Coronary artery (tissue), 2 donors: Measurements from ENCODE around the gene DHX29.

ENCODE experiments used
- DNase-seq: peaks from one replicate; pipeline ENCODE4 v3.0.0-alpha.2; 2017; ENCODE audit warnings: low spot score
- H3K27ac ChIP-seq, 2 donors: fragments of 200-600 bp; sonication (generic); one replicate each; pipeline ENCODE4 v1.5.1; 2016 to 2019
- H3K4me3 ChIP-seq: fragments of 200-600 bp; sonication (generic); 2 replicates; pipeline ENCODE4 v1.5.1; 2016; ENCODE audit warnings: mild to moderate bottlenecking, moderate library complexity
- TF ChIP-seq, protein P1 (sequence below): fragments of 200-600 bp; sonication (generic); IDR thresholded peaks from one replicate; pipeline ENCODE4 v1.5.1; 2019; ENCODE audit warnings: antibody characterized with exemption

Gene DHX29

DNA sequence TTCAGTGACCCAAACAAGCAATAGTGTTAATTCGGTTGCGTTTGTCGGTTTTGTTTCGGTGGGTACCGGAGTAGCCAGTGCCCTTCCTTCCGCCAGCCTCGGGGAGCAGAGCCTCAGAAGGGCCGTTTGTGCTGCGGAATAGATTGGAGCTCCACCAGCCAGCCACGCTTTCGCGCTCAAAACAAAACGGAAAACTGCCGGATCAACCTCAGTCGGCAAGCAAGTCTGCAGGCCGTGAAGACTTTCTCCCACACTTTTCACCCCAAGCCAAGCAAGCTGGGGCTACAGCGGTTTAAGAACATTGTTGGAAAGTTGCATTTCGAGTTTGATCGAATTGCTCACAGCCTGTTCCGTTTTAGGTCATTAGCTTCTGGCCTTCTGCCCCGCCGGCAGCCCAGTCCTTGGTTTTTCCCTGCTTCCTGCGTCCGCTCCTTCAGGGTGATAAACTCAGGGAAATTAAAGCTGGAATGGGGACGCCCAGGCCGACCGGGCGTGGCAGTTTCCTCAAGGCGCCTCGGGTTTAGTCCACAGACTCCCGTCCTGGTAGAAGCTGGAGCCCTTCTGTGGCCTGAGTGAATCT is 73.3 kb downstream of the DHX29 start:
- Histone ChIP-seq H3K27ac (no peak overlapping the region), H3K4me3 (peak overlapping the region; percentile 75)
- TF ChIP-seq, protein P1, sequence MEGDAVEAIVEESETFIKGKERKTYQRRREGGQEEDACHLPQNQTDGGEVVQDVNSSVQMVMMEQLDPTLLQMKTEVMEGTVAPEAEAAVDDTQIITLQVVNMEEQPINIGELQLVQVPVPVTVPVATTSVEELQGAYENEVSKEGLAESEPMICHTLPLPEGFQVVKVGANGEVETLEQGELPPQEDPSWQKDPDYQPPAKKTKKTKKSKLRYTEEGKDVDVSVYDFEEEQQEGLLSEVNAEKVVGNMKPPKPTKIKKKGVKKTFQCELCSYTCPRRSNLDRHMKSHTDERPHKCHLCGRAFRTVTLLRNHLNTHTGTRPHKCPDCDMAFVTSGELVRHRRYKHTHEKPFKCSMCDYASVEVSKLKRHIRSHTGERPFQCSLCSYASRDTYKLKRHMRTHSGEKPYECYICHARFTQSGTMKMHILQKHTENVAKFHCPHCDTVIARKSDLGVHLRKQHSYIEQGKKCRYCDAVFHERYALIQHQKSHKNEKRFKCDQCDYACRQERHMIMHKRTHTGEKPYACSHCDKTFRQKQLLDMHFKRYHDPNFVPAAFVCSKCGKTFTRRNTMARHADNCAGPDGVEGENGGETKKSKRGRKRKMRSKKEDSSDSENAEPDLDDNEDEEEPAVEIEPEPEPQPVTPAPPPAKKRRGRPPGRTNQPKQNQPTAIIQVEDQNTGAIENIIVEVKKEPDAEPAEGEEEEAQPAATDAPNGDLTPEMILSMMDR, result no peak
- no peak for DNase-seq

DNA sequence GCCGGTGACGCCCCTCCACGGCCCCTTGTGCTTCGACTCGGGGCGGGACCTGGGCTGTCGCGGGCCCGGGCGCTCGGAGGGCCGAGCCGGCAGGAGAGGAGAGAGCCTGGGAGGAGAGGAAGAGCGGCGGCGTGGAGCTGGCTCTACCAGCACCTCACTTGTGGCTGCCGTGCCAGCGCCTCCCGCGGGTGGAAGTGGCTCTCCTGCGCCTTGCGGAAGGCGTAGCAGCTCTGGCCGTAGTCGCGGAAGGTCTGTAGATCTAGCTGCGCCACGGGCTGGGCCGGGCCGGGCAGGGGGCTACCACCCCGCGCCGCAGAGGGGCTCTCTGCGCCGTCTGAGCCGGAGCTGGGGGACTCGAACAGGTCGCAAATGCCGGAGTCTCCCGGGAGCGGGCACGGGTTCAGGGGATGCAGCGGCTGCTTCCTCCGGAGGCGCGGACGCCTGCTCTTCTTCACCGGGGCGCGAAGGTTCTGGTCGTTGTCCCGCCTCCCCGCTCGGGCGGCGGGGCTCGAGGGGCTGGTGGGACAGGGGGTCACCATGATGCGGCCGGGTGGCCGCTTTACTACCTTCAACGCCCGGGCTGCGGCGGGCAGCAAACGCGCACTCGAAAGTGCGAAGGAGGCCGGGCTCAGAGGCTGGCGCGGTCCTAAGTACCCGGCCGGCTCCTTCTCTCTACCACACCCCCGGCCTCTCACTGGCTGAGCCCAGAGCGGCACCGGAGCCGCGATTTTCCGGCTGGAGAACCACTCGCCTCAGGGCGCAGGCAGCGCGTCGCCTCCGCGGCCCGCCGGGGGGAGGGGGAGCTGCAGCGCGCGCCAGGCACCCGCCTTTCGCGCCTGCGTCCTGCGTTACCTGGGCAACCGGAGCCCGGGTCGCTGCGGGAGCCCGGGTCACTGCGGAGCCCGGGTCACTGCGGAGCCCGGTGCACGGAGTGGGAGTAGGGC is 74.2 kb downstream of the DHX29 start, which contains the start of gene CCNO:
CCNO (minus strand) TSS at position 624 of the 944 bp plus-strand sequence; CDS start at position 539, 85 bp downstream.
- peak within 1 kb of the TSS in 1 of 2 donors; percentile 58 for H3K27ac ChIP-seq
- TF ChIP-seq, protein P1, result no peak
- DNase-seq, result peak; percentile 79
- H3K4me3 ChIP-seq, result peak within 1 kb of the TSS; percentile 75

DNA sequence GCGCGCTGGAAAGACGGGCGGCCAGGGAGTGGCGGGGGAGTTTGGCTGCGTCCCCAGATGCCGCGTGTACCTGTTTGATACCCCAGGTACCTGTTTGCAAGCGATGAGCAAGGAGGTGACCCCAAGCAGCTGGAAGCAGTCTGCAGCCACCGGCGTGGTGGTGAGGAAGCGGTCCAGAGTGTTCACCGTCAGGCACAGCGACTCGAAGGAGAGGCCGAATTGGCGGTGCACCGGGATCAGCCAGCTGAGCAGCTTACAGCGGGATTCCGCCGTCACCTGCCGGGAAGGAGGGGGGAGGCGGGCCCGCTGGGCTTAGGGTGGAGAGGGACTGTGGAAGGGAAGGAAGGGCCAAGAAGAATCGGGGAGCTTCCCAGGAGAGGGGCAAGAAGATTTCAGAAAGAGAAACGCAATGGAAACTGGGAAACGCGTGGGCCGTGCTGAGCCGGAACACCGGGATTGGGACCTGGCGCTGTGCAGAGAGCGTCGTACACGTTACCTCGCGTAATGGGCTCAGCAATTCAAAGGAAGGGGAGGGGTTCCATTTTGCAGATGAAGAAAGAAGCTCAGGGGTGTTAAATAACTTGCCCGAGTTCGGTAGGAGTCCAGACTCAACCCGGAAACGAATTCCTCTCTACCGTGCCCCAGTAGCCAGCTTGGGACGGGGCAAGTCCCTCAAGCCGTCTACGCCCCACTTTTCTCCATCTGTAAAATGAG is 75.1 kb downstream of the DHX29 start:
- TF ChIP-seq, protein P1, result no peak
- peak overlapping the region; percentile 75 for H3K4me3 ChIP-seq
- no peak for DNase-seq
- H3K27ac ChIP-seq, result peak overlapping the region in 1 of 2 donors; percentile 58

DNA sequence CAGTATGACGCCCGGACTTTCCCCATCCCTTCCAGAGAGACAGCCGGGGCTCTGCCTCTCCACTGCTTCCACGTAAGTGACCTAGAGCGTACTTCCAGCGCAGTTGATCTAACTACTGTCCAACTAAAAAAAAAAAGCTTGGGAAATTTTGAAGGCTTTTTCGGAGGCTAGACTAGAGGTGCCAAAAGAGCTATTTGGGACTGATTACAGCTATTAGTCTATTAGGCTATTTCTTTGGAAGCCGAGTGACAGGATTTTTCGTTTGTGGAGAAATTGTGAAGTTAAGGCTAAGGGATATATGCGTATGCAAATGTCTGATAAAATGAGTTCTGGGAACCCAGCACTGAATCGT is 75.6 kb downstream of the DHX29 start:
- TF ChIP-seq, protein P1, result no peak
- Histone ChIP-seq H3K27ac (no peak overlapping the region), H3K4me3 (peak overlapping the region; percentile 75)
- DNase-seq, result no peak

DNA sequence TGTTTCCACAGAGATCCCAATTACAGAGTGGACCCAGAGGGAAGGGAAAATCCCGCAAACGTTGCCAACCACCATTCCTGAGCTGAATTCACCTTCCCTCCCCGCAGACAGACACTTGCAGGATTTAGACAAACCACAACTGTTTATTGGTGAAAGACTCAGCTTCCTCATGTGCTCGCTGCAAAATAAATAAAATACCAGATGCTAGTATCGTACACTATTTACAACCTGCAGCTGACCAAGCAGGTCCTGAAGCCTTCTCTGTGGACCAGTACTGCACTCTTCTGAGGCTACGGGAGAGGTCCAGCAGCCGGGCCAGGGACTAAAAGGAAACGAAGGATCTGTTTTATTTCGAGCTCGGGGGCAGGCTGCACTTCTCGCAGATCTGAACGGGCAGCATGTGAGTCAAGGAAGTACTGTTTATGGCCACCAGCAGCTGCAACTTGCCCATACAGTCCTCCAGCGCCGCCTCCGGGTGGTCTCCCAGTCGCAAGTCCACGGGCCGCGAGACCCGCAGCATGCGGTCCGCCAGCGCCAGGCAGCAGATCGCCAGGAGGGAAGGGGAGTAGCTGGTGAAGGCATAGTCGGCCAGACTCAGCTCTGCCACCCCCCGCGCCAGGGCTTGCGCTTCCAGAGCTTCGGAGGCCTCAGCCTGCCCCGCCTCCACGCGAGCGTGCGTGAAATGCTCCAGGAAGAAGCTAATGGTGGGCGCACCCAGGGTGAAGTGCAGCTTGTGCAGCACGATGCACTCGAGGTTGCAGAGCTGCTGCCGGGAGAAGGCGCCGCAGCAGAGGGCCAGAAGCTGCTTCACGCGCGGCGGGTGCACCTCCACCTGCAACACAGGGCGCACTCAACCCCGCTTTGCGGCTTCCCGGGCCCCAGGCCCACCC is 76.2 kb downstream of the DHX29 start:
- TF ChIP-seq, protein P1, result no peak
- H3K4me3 ChIP-seq, result peak overlapping the region; percentile 75
- DNase-seq, result no peak
- H3K27ac ChIP-seq, result no peak overlapping the region

DNA sequence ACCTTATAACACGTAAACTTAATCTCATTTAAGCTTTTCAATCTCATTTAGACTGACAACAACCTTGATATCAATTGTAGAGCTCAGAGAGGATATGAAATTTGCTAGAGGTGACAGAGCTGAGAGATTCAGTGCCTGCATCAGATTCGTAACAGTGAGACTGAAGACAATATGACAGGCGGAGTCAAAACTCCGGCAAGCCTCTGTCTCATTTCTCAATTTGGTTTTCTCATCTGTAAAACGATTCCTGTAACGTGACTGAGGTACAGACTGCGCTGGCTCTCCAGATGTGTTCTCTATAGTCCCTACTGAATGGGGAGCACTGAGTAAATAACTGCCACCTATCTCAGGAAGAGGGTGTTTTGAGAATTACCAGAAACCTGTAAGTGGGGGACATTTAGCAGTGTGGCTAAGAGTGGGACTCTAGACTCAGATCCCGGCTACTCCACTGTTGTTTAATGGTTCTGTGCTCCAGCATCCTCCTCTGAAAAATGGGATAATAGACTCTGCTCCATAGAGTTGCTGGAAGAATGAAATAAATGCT is 77.3 kb downstream of the DHX29 start:
- Histone ChIP-seq H3K4me3 (no peak overlapping the region), H3K27ac (no peak overlapping the region)
- DNase-seq, result no peak
- TF ChIP-seq, protein P1, result no peak
